ENCODE results near the gene USP9X. TPM values are rescaled to one million over a fixed set of nuclear protein-coding genes. Genes with fewer than 3 reads are reported as not detected.
"Not testable (repeated sequence)": the region's sequence is repeated elsewhere in the genome, so short reads cannot be mapped to it uniquely, and the experiment has no call there.

The USP9X gene
- total RNA-seq, 2 experiments from 2014 or later, result 52.0 to 52.7 TPM

GRCh38 chrX:41259516-41259915 is 174.3 kb downstream of the USP9X start:
- CTCF ChIA-PET, result no interaction called here

GRCh38 chrX:41265615-41266014 is 180.4 kb downstream of the USP9X start:
- ChIA-PET POLR2A (no interaction called here), CTCF (interaction anchor here (1.0 to 1.3 kb wide), 2 partner anchors 9 to 13 kb away, joined by 3 read pairs; no protein-coding TSS in a partner anchor)

More at GRCh38 chrX:41259516-41259915, 174.3 kb downstream of the USP9X start:
- POLR2A ChIA-PET, result no interaction called here

- POLR2A ChIA-PET, result no interaction called here
- CTCF ChIA-PET, result interaction anchor here (1.4 kb wide), 1 partner anchor 8 kb away, joined by 3 read pairs; no protein-coding TSS in a partner anchor
Observed at GRCh38 chrX:41273638-41274037, 188.4 kb downstream of the USP9X start.

- POLR2A ChIA-PET, result interaction anchor here (0.6 kb wide), 1 partner anchor 72 kb away, joined by 3 read pairs; no protein-coding TSS in a partner anchor
- CTCF ChIA-PET, result interaction anchor here (0.9 kb wide), 1 partner anchor 181 kb away, joined by 3 read pairs; no protein-coding TSS in a partner anchor
Observed at GRCh38 chrX:41275661-41276609, 190.7 kb downstream of the USP9X start.

- ChIA-PET POLR2A (interaction anchor here (0.6 kb wide), 2 partner anchors 107 to 191 kb away, joined by 4 read pairs; no protein-coding TSS in a partner anchor), CTCF (interaction anchor here (0.9 to 1.0 kb wide), 2 partner anchors 166 to 180 kb away, joined by 3 read pairs; no protein-coding TSS in a partner anchor)
Observed at GRCh38 chrX:41276661-41277506, 191.6 kb downstream of the USP9X start.

- CTCF ChIA-PET, POLR2A ChIA-PET: not testable (repeated sequence)
Observed at GRCh38 chrX:41282307-41282706, 197.1 kb downstream of the USP9X start.

- POLR2A ChIA-PET, CTCF ChIA-PET: not testable (repeated sequence)
Observed at GRCh38 chrX:41285928-41286327, 200.7 kb downstream of the USP9X start.

Other genes with a start within 250 kb of the USP9X start
- 100 to 1,000 TPM; 320 to 322 TPM for gene DDX3X, start 248.7 kb downstream of the USP9X start, total RNA-seq

All from activated CD8-positive, alpha-beta memory T cell treated with anti-CD3 and anti-CD28 coated beads for 36 hours (primary cell).